Fibroblast of the aortic adventitia (primary cell): Measurements from ENCODE around the gene FAM210A. TPM values are rescaled to one million over a fixed set of nuclear protein-coding genes. Genes with fewer than 3 reads are reported as not detected.

Source experiments
- DNase-seq: peaks from one replicate; pipeline ENCODE4 v3.0.0-alpha.2; 2010; ENCODE audit warnings: low read depth
- H3K4me3 ChIP-seq: 2 replicates; pipeline ENCODE4 v1.5.1; 2011; ENCODE audit warnings: low read depth, mild to moderate bottlenecking, control low read depth, low read length, moderate library complexity
- total RNA-seq: library from RNA; depleted of rRNA; stranded (reverse); fragments of >200 nt; gene quantifications from 2 replicates; pipeline ENCODE4 v1.2.3, GENCODE V29; 2012; ENCODE audit warnings: low replicate concordance
- TF ChIP-seq, protein P1 (sequence below): IDR thresholded peaks from 2 replicates; pipeline ENCODE4 v1.5.1; 2011; ENCODE audit warnings: mild to moderate bottlenecking, low read length, control low read depth, inconsistent platforms; ENCODE audit not compliant: insufficient read depth

Gene FAM210A
- total RNA-seq, 1 donor, result 24.5 TPM

DNA sequence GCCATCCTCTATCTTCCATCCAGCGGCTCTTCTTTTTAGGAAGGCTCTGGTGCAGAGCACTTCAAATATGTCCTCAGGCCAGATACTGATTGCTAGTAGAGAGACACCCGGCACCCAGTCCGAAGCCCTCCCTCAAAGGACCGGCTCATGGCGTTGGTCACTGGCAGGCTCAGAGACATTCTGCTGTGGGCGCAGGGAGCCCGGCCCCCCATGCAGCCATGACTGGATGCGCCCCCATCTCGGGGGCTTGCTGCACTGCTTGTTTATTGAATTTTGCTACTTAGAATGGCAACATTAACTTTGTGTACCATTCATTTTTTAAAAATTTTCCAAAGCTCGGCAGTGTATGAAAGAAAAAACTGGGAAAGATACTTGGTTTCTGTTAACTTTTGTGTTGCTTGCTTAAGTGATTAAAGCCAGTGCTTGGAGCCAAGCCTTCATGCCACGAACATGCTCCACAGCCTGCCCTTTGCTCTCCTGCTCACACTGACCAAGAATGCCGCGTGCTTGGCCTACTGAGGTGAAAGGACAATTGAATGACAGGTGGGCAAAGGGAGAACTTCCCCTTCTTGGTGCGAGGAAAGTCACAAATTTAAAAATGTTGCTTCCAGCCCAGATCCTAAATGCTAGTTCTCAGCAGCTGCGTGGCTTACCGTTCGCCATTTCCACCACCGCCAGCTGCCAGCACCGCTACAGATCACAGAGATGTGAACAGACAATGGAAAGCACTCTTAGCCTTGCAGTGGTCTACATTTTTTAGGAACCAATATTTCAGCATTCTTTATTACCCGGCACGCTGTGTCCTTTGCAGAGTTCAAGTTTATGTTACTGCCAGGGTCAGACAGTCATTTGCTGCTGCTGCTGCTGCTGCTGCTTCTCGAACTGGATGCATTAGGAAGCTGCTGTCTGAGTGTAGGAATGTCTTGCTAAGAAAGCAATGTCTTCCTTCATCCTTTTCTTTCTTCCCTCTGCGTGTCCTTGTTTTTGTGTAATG is 76.7 kb downstream of the FAM210A start:
- no peak overlapping the region for H3K4me3 ChIP-seq
- DNase-seq, result no peak
- TF ChIP-seq, protein P1, sequence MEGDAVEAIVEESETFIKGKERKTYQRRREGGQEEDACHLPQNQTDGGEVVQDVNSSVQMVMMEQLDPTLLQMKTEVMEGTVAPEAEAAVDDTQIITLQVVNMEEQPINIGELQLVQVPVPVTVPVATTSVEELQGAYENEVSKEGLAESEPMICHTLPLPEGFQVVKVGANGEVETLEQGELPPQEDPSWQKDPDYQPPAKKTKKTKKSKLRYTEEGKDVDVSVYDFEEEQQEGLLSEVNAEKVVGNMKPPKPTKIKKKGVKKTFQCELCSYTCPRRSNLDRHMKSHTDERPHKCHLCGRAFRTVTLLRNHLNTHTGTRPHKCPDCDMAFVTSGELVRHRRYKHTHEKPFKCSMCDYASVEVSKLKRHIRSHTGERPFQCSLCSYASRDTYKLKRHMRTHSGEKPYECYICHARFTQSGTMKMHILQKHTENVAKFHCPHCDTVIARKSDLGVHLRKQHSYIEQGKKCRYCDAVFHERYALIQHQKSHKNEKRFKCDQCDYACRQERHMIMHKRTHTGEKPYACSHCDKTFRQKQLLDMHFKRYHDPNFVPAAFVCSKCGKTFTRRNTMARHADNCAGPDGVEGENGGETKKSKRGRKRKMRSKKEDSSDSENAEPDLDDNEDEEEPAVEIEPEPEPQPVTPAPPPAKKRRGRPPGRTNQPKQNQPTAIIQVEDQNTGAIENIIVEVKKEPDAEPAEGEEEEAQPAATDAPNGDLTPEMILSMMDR, result no peak

DNA sequence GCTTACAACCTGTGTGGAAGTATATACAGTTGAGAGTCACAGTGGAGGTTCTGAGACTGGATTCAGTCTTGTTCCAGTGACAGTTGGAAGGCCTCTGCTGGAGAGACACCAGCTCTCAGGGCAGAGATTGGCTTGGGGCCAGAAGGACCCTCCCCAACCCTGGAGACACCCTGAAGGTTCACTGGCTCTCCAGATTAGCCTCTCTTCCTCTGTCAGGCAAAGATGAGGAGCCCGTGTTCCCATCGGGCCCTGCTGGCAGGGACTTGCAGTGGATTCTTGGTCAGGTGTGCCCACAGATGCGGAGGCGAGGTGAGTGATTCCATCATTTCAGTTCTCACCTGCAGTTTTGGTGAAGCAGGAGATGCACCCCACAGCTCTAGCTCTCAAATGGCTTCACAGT is 78.6 kb downstream of the FAM210A start:
- TF ChIP-seq, protein P1, result no peak
- H3K4me3 ChIP-seq, result no peak overlapping the region
- no peak for DNase-seq

DNA sequence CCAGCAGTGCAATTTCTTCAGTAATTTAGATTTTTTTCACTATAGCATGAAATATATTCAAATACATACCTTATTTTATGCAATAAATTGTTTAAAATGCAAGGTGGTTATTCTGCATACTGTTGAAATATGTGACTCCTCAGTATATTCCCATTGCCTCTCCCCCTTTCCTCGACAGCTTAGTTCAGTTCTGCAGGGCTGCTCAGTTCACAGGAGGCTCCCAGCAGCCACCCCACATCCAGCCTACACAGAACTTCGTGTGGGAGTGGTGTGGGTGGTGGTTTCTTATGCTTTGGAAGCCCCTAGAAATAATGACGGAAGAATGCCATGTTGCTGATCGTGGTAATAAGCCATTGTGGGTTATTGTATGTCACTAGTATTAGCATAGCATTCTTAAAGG is 79.7 kb downstream of the FAM210A start:
- TF ChIP-seq, protein P1, result no peak
- DNase-seq, result no peak
- H3K4me3 ChIP-seq, result no peak overlapping the region

DNA sequence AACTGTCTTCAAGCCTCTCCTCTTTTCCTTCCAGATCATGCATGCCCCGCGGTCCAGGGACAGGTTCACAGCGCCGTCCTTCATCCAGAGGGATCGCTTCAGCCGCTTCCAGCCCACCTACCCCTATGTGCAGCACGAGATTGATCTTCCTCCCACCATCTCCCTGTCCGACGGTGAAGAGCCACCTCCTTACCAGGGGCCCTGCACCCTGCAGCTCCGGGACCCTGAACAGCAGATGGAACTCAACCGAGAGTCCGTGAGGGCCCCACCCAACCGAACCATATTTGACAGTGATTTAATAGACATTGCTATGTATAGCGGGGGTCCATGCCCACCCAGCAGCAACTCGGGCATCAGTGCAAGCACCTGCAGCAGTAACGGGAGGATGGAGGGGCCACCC is 81.3 kb downstream of the FAM210A start:
- TF ChIP-seq, protein P1, result no peak
- DNase-seq, result no peak
- H3K4me3 ChIP-seq, result no peak overlapping the region

DNA sequence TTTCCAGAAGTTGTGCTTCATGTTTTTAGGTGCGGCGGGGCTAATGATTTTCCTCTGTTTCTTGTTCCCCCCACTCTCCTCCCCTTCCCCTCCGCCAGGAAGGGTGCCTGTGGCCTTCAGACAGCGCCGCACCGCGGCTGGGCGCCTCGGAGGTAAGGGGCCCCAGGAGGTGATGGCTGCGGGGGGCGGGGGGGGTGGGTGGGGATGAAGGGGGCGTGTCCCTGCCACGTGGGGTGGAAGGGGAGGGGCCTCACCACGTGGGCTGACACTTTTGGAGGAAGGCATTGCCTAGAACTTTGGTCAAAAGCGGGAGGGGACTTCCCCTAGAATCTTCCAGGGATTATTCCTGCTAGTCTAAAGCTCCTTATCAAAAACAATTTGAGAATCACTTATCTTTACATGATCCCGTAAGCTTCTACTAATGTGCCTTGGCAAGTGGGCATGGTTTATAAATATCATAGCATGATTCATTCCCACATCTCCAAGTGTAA is 83.1 kb downstream of the FAM210A start:
- TF ChIP-seq, protein P1, result no peak
- no peak for DNase-seq

DNA sequence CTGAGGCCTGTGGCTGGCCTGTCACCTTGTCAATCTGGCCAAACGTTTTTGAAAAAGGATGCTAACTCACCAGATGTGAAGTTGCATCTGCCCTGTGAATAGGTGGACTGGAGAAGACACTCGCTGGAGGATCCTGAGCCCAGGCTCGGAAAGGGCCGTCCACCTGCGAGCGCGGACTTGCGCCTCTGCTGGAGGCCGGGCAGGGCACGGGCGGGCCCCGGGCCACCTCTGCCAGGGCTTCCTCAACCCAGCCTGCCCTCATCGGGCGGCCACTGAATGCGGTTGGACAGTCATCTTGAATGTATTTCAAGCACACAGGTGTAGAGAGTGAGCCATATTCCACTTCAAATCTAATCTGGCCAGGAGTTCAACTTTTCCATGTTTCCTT is 83.9 kb downstream of the FAM210A start:
- TF ChIP-seq, protein P1, result no peak
- no peak overlapping the region for H3K4me3 ChIP-seq
- no peak for DNase-seq

More for the DNA sequence above, 83.1 kb downstream of the FAM210A start:
- no peak overlapping the region for H3K4me3 ChIP-seq
